OCI-LY3 (cell line): ENCODE data around the gene DEAF1.

ENCODE experiments used
- EZH2phosphoT487 ChIP-seq: fragments of 200-600 bp; shearing (Covaris generic); IDR thresholded peaks from 2 replicates; pipeline ENCODE4 v1.6.1; 2018; ENCODE audit warnings: antibody characterized with exemption, mixed run types, low read depth
- TF ChIP-seq, protein P1 (sequence below): fragments of 200-600, 300-600 bp; sonication (generic); IDR thresholded peaks from 2 replicates; pipeline ENCODE4 v1.5.1; 2014; ENCODE audit warnings: antibody characterized with exemption, low read length, low read depth

DNA sequence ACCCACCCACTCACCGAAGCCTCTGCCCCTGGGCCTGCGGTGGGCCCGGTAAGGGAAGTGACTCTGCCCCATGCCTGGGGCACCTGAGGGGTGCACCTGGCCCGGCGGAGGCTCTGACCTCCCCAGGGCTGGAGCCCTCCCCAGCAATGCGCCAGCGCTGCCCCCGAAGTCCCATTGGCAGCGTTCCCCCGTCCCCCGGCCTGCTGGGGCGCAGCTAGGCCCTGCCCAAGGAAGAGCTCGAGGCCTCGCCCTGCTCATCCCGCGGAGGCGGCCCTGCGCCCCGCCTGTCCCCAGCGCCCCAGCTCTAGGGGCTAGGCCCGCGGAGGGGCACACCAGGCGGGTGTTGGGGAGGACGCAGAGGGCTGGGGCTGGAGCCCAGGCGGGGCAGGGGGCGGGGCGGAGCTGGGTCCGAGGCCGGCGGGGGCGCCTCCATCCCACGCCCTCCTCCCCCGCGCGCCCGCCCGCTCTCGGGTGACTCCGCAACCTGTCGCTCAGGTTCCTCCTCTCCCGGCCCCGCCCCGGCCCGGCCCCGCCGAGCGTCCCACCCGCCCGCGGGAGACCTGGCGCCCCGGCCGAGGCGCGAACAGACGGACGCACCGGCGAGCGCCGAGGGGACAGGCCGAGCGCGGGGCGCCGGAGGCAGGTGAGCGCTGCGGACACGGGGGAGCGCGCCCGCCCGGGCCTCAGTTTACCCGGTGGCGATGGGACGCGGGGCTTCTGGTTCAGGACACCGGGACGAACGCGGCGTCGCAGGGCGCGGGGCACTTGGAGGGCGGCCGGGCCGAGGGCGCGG, 10.8 kb upstream of the DEAF1 start, which contains the start of gene EPS8L2:
- TF ChIP-seq, protein P1, sequence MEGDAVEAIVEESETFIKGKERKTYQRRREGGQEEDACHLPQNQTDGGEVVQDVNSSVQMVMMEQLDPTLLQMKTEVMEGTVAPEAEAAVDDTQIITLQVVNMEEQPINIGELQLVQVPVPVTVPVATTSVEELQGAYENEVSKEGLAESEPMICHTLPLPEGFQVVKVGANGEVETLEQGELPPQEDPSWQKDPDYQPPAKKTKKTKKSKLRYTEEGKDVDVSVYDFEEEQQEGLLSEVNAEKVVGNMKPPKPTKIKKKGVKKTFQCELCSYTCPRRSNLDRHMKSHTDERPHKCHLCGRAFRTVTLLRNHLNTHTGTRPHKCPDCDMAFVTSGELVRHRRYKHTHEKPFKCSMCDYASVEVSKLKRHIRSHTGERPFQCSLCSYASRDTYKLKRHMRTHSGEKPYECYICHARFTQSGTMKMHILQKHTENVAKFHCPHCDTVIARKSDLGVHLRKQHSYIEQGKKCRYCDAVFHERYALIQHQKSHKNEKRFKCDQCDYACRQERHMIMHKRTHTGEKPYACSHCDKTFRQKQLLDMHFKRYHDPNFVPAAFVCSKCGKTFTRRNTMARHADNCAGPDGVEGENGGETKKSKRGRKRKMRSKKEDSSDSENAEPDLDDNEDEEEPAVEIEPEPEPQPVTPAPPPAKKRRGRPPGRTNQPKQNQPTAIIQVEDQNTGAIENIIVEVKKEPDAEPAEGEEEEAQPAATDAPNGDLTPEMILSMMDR = no peak
- TF ChIP-seq EZH2phosphoT487 = no peak
